ENCODE data around the gene ARHGAP33.
A peak's percentile ranks its signal among the peaks of the same experiment; 100 is the strongest.

The ARHGAP33 gene

GRCh38 chr19:35748106-35749020, 27.0 kb upstream of the ARHGAP33 start, which contains the start of gene LIN37:
Gene LIN37 (plus strand): TSS chr19:35748576. CDS start chr19:35748725, 149 bp downstream.
- H3K27ac ChIP-seq (ENCODE audit: poor library complexity, severe bottlenecking), result no peak within 1 kb of the TSS
- H3K4me1 ChIP-seq (ENCODE audit: insufficient read depth, poor library complexity, severe bottlenecking), result no peaks in the 10 kb centered on the region
- no peaks in the 10 kb centered on the region for H3K36me3 ChIP-seq (ENCODE audit: low read depth)
- no peaks in the 10 kb centered on the region for H3K9me3 ChIP-seq (ENCODE audit: severe bottlenecking)
- no peaks in the 10 kb centered on the region for H3K27me3 ChIP-seq (ENCODE audit: insufficient read depth, poor library complexity, severe bottlenecking)
- no peak for TF ChIP-seq CTCF (IDR thresholded peaks at IDR 0.05; ENCODE audit: poor library complexity, severe bottlenecking)
- DNase-seq (ENCODE audit: low spot score) (peak; percentile 98), ATAC-seq (ENCODE audit: low read depth) (peak; percentile 86)
- H3K4me3 ChIP-seq (ENCODE audit: severe bottlenecking), result peak within 1 kb of the TSS; percentile 72

GRCh38 chr19:35750167-35750566, 25.2 kb upstream of the ARHGAP33 start:
- Histone ChIP-seq H3K9me3 (ENCODE audit: severe bottlenecking) (no peaks in the 10 kb centered on the region), H3K4me3 (ENCODE audit: severe bottlenecking) (no peak overlapping the region), H3K27me3 (ENCODE audit: insufficient read depth, poor library complexity, severe bottlenecking) (no peaks in the 10 kb centered on the region), H3K36me3 (ENCODE audit: low read depth) (no peaks in the 10 kb centered on the region), H3K27ac (ENCODE audit: poor library complexity, severe bottlenecking) (no peak overlapping the region), H3K4me1 (ENCODE audit: insufficient read depth, poor library complexity, severe bottlenecking) (no peaks in the 10 kb centered on the region)
- peak; percentile 41 for DNase-seq (ENCODE audit: low spot score)
- no peak for ATAC-seq (ENCODE audit: low read depth)
- no peak for TF ChIP-seq CTCF (IDR thresholded peaks at IDR 0.05; ENCODE audit: poor library complexity, severe bottlenecking)

DNA sequence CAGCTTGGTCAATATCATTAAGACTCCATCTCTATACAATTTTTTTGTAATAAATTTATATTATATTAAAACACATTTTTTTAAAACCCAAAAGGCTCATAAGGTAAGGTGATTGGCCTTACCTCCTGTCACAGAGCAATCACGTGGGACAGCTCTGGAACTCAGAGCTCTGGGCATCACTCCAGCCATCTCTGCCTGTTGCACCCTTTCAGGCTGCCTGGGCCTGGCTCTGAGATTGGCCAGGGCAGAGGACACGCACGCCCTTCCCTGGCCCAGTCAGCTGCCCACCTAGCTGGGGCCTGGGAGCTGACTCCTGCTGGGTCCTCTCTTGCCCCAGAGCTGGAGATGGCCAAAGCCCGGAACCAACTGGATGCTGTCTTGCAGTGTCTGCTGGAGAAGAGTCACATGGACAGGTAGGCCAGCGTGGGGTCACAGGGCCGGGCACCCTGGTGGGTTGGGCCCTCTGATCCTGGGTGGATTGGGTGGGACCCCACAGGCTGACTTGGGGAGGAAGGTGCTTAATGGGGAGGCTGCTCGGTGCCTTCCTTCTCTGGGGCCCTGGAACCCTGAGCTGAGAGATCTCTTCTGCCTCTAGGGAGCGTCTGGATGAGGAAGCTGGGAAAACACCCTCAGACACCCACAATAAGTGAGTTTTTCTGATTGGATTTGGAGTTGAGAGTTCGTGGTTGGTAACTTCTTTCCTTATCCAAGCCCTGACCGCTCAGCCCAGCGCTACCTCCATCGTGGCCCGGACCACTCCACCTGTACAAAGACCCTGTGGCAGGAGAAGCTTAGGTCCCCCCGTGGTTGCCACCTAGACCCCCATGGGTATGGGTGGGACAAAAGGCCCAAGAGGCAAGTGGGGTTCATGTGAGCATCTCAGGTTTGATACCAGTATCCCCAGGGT, 23.3 kb upstream of the ARHGAP33 start:
- H3K4me3 ChIP-seq (ENCODE audit: severe bottlenecking), result no peak overlapping the region
- DNase-seq (ENCODE audit: low spot score) (peak; percentile 55), ATAC-seq (ENCODE audit: low read depth) (no peak)
- H3K27ac ChIP-seq (ENCODE audit: poor library complexity, severe bottlenecking), result no peak overlapping the region
- TF ChIP-seq CTCF (IDR thresholded peaks at IDR 0.05; ENCODE audit: poor library complexity, severe bottlenecking), result no peak
- H3K4me1 ChIP-seq (ENCODE audit: insufficient read depth, poor library complexity, severe bottlenecking), result no peaks in the 10 kb centered on the region
- no peaks in the 10 kb centered on the region for H3K36me3 ChIP-seq (ENCODE audit: low read depth)
- no peaks in the 10 kb centered on the region for H3K27me3 ChIP-seq (ENCODE audit: insufficient read depth, poor library complexity, severe bottlenecking)
- H3K9me3 ChIP-seq (ENCODE audit: severe bottlenecking), result no peaks in the 10 kb centered on the region

- peak; percentile 42 for DNase-seq (ENCODE audit: low spot score)
- Histone ChIP-seq H3K36me3 (ENCODE audit: low read depth) (no peaks in the 10 kb centered on the region), H3K4me1 (ENCODE audit: insufficient read depth, poor library complexity, severe bottlenecking) (no peaks in the 10 kb centered on the region), H3K27me3 (ENCODE audit: insufficient read depth, poor library complexity, severe bottlenecking) (no peaks in the 10 kb centered on the region), H3K9me3 (ENCODE audit: severe bottlenecking) (no peaks in the 10 kb centered on the region), H3K27ac (ENCODE audit: poor library complexity, severe bottlenecking) (no peak overlapping the region), H3K4me3 (ENCODE audit: severe bottlenecking) (no peak overlapping the region)
- ATAC-seq (ENCODE audit: low read depth), result no peak
- TF ChIP-seq CTCF (IDR thresholded peaks at IDR 0.05; ENCODE audit: poor library complexity, severe bottlenecking), result no peak
Measured at GRCh38 chr19:35752746-35753350, 22.5 kb upstream of the ARHGAP33 start.
